ENCODE data around the gene EVC2. TPM values are rescaled to one million over a fixed set of nuclear protein-coding genes. Genes with fewer than 3 reads are reported as not detected.

Gene EVC2
- total and polyA plus RNA-seq, 2 donors (not counting 1 experiment from before 2014, with no cell fraction given), result 1.1 TPM; not detected in 1

DNA sequence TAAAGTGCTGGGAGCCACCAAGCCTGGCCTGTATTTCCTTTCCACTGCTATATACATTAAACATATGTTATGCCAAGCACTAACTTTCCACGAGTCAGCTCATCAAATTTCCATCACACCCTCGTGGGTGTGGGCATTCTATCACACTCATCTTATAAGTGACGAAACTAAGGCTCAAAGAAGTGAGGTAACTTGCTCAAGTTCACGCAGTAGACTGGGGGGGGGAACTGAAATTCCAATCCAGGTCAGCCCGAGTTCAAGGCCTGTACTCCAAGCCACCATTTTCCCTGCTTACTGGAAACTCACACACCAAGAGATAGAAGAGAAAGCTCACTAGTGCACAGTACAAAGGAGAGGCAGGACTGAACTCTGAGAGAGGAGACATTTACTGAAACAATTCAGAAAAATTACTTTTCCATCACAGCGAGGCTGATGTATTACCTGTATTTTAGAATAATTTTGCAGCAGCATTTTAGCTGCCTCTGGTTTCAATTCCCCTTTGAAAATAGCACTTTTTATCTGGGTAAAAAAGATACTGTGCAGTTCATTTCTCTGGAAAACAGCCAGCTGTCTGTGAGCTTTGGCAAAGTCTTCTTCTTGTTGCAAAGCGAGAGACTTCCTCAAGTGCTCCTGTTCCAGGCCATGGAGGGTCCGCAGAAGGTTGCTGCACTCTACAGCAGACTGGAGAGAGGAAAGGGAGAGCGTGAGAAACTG is 76.8 kb downstream of the EVC2 start:
- no peaks in the 10 kb centered on the region for H3K79me2 ChIP-seq (ENCODE audit: control insufficient read depth, insufficient read depth, low read length)
- Mint-ChIP-seq H3K4me3 (no peak overlapping the region), H3K27me3 (no peaks in the 10 kb centered on the region), H3K27ac (no peak overlapping the region), H3K4me1 (no peaks in the 10 kb centered on the region), H3K9me3 (ENCODE audit: insufficient read depth) (no peaks in the 10 kb centered on the region)
- DNase-seq (no peak), ATAC-seq (ENCODE audit: low read depth) (no peak)
- H4K20me1 ChIP-seq (ENCODE audit: control insufficient read depth, insufficient read depth, low read length, poor library complexity, severe bottlenecking), result no peaks in the 10 kb centered on the region
- no peak overlapping the region for H3K4me2 ChIP-seq (replicated peaks; ENCODE audit: low read depth, low read length, poor library complexity, severe bottlenecking)
- no peak overlapping the region for H3K4me3 ChIP-seq (ENCODE audit: control extremely low read depth in 1 of 5, extremely low read depth in 1 of 5, insufficient read depth in 1 of 5, low read depth in 2 of 5, low read length in 4 of 5)
- no peaks in the 10 kb centered on the region for H3K36me3 ChIP-seq (replicated peaks in 1 of 2; ENCODE audit: control extremely low read depth in 1 of 2, control insufficient read depth in 1 of 2, extremely low read depth in 1 of 2, insufficient read depth in 2 of 2, low read length in 1 of 2)
- H3K27me3 ChIP-seq (replicated peaks in 1 of 4; ENCODE audit: control extremely low read depth in 1 of 4, control insufficient read depth in 3 of 4, insufficient read depth in 4 of 4, low read length in 3 of 4), result no peaks in the 10 kb centered on the region
- POLR2A ChIA-PET, result no interaction called here
- intact Hi-C loops (cut with micrococcal nuclease), result no loop called here
- no peak overlapping the region for H3K9ac ChIP-seq (ENCODE audit: low read length)
- H2AFZ ChIP-seq (ENCODE audit: insufficient read depth, low read depth, low read length, poor library complexity, severe bottlenecking), result no peak overlapping the region
- CTCF ChIA-PET, result no interaction called here
- no peak overlapping the region for H3K27ac ChIP-seq (ENCODE audit: low read length in 2 of 2)
- no peak for TF ChIP-seq EZH2 (IDR thresholded peaks at IDR 0.05; ENCODE audit: borderline replicate concordance, insufficient read depth, low read depth, low read length, poor library complexity, severe bottlenecking)
- TF ChIP-seq, protein P1, sequence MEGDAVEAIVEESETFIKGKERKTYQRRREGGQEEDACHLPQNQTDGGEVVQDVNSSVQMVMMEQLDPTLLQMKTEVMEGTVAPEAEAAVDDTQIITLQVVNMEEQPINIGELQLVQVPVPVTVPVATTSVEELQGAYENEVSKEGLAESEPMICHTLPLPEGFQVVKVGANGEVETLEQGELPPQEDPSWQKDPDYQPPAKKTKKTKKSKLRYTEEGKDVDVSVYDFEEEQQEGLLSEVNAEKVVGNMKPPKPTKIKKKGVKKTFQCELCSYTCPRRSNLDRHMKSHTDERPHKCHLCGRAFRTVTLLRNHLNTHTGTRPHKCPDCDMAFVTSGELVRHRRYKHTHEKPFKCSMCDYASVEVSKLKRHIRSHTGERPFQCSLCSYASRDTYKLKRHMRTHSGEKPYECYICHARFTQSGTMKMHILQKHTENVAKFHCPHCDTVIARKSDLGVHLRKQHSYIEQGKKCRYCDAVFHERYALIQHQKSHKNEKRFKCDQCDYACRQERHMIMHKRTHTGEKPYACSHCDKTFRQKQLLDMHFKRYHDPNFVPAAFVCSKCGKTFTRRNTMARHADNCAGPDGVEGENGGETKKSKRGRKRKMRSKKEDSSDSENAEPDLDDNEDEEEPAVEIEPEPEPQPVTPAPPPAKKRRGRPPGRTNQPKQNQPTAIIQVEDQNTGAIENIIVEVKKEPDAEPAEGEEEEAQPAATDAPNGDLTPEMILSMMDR (IDR thresholded peaks at IDR 0.05), result no peak
- no peaks in the 10 kb centered on the region for H3K4me1 ChIP-seq (ENCODE audit: control insufficient read depth in 2 of 2, insufficient read depth in 2 of 2, low read length in 2 of 2)
- 82% methylated on average over 2 of the region's 9 CpGs for WGBS (ENCODE audit: insufficient coverage)
- peaks cover 0 to 5% (median 0%) of the 10 kb centered on the region in 3 donors for H3K9me3 ChIP-seq (ENCODE audit: control extremely low read depth in 1 of 3, control insufficient read depth in 2 of 3, insufficient read depth in 1 of 3, low read length in 2 of 3)

- no peaks in the 10 kb centered on the region for H3K27me3 Mint-ChIP-seq
- intact Hi-C loops (cut with micrococcal nuclease), result no loop called here
Measured at GRCh38 chr4:5630762-5631161, 77.6 kb downstream of the EVC2 start.

More at GRCh38 chr4:5630762-5631161, 77.6 kb downstream of the EVC2 start:
- TF ChIP-seq EZH2 (IDR thresholded peaks at IDR 0.05; ENCODE audit: borderline replicate concordance, insufficient read depth, low read depth, low read length, poor library complexity, severe bottlenecking), result no peak
- TF ChIP-seq, protein P1 (IDR thresholded peaks at IDR 0.05), result no peak
- H3K9ac ChIP-seq (ENCODE audit: low read length), result no peak overlapping the region
- H3K9me3 ChIP-seq (ENCODE audit: control extremely low read depth in 1 of 3, control insufficient read depth in 2 of 3, insufficient read depth in 1 of 3, low read length in 2 of 3), result peaks cover 0 to 5% (median 0%) of the 10 kb centered on the region in 3 donors
- ATAC-seq (ENCODE audit: low read depth) (no peak), DNase-seq (no peak)
- H3K27me3 ChIP-seq (replicated peaks in 1 of 4; ENCODE audit: control extremely low read depth in 1 of 4, control insufficient read depth in 3 of 4, insufficient read depth in 4 of 4, low read length in 3 of 4), result no peaks in the 10 kb centered on the region
- Mint-ChIP-seq H3K4me3 (no peak overlapping the region), H3K27ac (no peak overlapping the region), H3K4me1 (no peaks in the 10 kb centered on the region), H3K9me3 (ENCODE audit: insufficient read depth) (no peaks in the 10 kb centered on the region)
- no peaks in the 10 kb centered on the region for H3K36me3 ChIP-seq (replicated peaks in 1 of 2; ENCODE audit: control extremely low read depth in 1 of 2, control insufficient read depth in 1 of 2, extremely low read depth in 1 of 2, insufficient read depth in 2 of 2, low read length in 1 of 2)
- POLR2A ChIA-PET, result no interaction called here
- no peaks in the 10 kb centered on the region for H3K79me2 ChIP-seq (ENCODE audit: control insufficient read depth, insufficient read depth, low read length)
- H4K20me1 ChIP-seq (ENCODE audit: control insufficient read depth, insufficient read depth, low read length, poor library complexity, severe bottlenecking), result no peaks in the 10 kb centered on the region
- no peak overlapping the region for H3K27ac ChIP-seq (ENCODE audit: low read length in 2 of 2)
- 100% methylated on average over 2 of the region's 3 CpGs for WGBS (ENCODE audit: insufficient coverage)
- H3K4me3 ChIP-seq (ENCODE audit: control extremely low read depth in 1 of 5, extremely low read depth in 1 of 5, insufficient read depth in 1 of 5, low read depth in 2 of 5, low read length in 4 of 5), result no peak overlapping the region
- CTCF ChIA-PET, result no interaction called here
- no peak overlapping the region for H3K4me2 ChIP-seq (replicated peaks; ENCODE audit: low read depth, low read length, poor library complexity, severe bottlenecking)
- H3K4me1 ChIP-seq (ENCODE audit: control insufficient read depth in 2 of 2, insufficient read depth in 2 of 2, low read length in 2 of 2), result no peaks in the 10 kb centered on the region
- no peak overlapping the region for H2AFZ ChIP-seq (ENCODE audit: insufficient read depth, low read depth, low read length, poor library complexity, severe bottlenecking)
